ENCODE measurements around the gene ZP1.

Gene ZP1

GRCh38 chr11:60858731-60859464 is 8.4 kb upstream of the ZP1 start:
- no peak for DNase-seq (ENCODE audit: low read depth in 3 of 3)

- DNase-seq (ENCODE audit: low read depth in 3 of 3): no peak
Measured at GRCh38 chr11:60859616-60860250, 7.6 kb upstream of the ZP1 start.

GRCh38 chr11:60860943-60861342 is 6.4 kb upstream of the ZP1 start:
- DNase-seq (ENCODE audit: low read depth in 3 of 3): no peak

- DNase-seq (ENCODE audit: low read depth in 3 of 3): no peak
Measured at GRCh38 chr11:60862171-60862570, 5.2 kb upstream of the ZP1 start.

GRCh38 chr11:60863550-60864521 is 3.5 kb upstream of the ZP1 start:
- DNase-seq (ENCODE audit: low read depth in 3 of 3): no peak

- DNase-seq (ENCODE audit: low read depth in 3 of 3): no peak
Measured at GRCh38 chr11:60864856-60865513, 2.4 kb upstream of the ZP1 start.

- no peak for DNase-seq (ENCODE audit: low read depth in 3 of 3)
Measured at GRCh38 chr11:60867871-60868681, 734 bp downstream of the ZP1 start.

- no peak for DNase-seq (ENCODE audit: low read depth in 3 of 3)
Measured at GRCh38 chr11:60868682-60869450, 1.5 kb downstream of the ZP1 start.

- no peak for DNase-seq (ENCODE audit: low read depth in 3 of 3)
Measured at GRCh38 chr11:60869451-60869825, 2.1 kb downstream of the ZP1 start.

GRCh38 chr11:60870276-60870675 is 2.9 kb downstream of the ZP1 start:
- DNase-seq (ENCODE audit: low read depth in 3 of 3): no peak

- DNase-seq (ENCODE audit: low read depth in 3 of 3): no peak
Measured at GRCh38 chr11:60870733-60871377, 3.5 kb downstream of the ZP1 start.

- DNase-seq (ENCODE audit: low read depth in 3 of 3): no peak
Measured at GRCh38 chr11:60871378-60872061, 4.2 kb downstream of the ZP1 start.

GRCh38 chr11:60872124-60872960 is 5.0 kb downstream of the ZP1 start:
- DNase-seq (ENCODE audit: low read depth in 3 of 3): no peak

GRCh38 chr11:60872961-60873524 is 5.7 kb downstream of the ZP1 start:
- DNase-seq (ENCODE audit: low read depth in 3 of 3): no peak

GRCh38 chr11:60873533-60873932 is 6.2 kb downstream of the ZP1 start:
- DNase-seq (ENCODE audit: low read depth in 3 of 3): no peak

GRCh38 chr11:60874421-60875365 is 7.4 kb downstream of the ZP1 start:
- no peak for DNase-seq (ENCODE audit: low read depth in 3 of 3)
